GM18951 (cell line): Measurements from ENCODE around the gene IMMP2L.

ENCODE experiments used
- POLR2A ChIP-seq: IDR thresholded peaks from 4 replicates; pipeline ENCODE4 v1.6.1; 2011; ENCODE audit warnings: mild to moderate bottlenecking; ENCODE audit not compliant: insufficient read length, insufficient read depth; ENCODE audit errors: extremely low read depth
- in situ Hi-C: fragments of 300-500 bp; cut with MboI; formaldehyde crosslinking; loops from one replicate; pipeline ENCODE4 v1.12.0; 2022; ENCODE audit warnings: low sequenced_read_pairs, mixed read lengths, inconsistent platforms; ENCODE audit not compliant: unreplicated experiment

The IMMP2L gene

DNA sequence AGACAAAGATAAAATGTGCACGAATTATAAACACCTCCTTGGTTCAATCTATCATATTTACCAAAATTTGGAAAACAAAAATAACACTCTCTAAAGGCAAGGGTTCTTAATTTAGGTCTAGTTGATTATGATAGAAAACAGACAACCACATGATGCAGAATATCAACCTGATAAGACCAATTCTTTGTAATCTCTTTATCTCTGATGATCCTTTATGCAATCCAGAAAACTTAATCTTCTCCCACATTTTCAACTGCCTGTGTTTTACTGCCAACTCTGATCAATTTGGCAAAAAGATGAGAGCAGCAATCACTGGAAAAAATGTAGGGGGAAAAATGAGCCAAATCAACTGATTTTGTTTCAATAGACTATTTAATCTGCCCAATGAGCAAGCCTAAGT lies 322.9 kb downstream of the IMMP2L start:
- no peak for TF ChIP-seq POLR2A
- in situ Hi-C loops = no loop called here

DNA sequence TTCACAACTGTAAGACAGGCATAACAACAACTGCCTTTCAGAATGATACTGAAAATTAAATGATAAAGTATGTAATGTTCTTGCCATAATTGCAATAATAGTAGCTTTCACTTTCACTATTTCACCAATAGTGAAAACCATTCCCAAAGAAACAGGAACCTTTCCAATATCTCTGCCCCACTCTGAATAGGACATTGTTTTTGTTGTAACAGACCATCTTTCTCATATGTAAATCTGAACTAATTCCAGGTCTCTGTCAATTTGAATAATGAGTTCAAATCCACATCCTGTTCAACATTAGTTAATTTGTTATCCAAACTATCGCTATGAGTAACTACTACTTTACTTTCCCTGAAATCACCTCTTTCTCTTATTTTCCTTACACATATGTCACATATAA lies 323.4 kb downstream of the IMMP2L start:
- no peak for TF ChIP-seq POLR2A
- in situ Hi-C loops = no loop called here

DNA sequence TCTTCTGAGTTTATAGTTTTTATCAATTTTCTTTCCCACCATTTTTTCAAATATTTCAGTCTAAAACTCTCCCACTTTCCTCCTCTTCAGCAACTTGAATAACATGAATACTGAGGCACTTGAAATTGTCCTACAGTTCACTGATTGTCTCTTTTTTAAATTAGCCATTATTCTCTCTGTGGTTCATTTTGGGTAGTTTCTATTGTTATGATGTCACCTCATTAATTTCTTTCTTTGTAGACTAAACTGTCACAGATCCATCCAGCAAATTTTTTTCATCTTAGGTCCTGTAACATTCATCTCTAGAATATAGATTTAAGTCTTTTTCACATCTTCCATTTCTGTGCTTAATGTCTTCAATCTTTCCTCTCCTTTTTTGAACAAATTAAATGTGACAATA lies 326.6 kb downstream of the IMMP2L start:
- in situ Hi-C loops = no loop called here
- TF ChIP-seq POLR2A = no peak

DNA sequence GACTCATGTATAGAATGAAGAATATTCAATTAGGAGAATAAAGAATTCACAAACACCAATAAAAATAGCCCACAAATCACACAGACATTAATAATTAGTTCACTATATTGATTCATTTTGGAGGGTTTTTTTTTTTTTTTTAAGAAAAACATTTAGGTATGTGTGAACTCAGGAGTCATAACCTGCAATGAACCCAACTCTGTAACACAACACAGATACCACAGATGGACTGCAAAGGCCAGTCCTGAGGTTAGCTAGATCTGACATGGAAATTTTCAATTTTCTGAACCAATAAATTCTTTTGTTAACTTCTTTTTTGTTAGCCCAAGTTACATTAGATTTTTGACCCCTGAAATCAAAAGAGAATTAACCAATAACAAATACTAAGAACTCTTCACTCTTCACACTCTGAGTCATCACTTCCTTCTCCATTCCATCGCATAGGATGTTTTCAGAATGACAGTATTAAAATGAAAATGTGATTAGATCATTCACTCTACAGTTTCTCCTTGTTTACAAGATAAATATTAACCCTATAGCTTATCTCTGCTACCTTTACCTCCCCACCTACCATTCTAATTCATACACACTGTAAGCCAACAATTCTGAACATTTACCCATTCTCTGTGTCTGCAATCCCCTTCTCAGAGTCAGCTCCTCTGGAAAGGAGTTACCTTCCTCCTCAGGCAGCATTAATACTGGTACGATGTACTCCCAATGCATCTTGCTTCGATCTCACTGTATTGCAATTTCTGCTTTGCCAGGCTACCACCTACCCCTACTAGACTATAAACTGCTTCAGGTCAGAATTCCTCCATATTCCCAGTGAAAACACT lies 329.8 kb downstream of the IMMP2L start:
- in situ Hi-C loops = no loop called here
- no peak for TF ChIP-seq POLR2A

DNA sequence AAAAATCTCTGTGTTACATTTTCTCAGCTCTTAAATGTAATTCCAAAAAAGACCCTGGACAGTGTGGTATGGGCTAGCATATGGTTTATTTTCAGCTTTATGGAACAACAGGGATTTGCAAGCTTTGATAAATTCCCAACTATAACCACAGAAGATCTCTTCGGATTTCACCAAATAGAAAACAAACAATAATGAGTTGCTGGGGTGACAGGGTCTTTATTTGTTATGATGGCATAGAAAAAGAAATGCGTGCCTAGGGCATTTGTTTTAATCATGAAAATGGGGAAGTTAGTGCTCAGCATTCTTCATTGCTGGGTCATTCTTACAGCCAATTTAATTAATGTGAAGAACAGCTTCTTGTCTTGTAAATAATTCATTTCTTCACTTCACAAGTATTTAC lies 332.4 kb downstream of the IMMP2L start:
- TF ChIP-seq POLR2A = no peak
- in situ Hi-C loops = no loop called here

DNA sequence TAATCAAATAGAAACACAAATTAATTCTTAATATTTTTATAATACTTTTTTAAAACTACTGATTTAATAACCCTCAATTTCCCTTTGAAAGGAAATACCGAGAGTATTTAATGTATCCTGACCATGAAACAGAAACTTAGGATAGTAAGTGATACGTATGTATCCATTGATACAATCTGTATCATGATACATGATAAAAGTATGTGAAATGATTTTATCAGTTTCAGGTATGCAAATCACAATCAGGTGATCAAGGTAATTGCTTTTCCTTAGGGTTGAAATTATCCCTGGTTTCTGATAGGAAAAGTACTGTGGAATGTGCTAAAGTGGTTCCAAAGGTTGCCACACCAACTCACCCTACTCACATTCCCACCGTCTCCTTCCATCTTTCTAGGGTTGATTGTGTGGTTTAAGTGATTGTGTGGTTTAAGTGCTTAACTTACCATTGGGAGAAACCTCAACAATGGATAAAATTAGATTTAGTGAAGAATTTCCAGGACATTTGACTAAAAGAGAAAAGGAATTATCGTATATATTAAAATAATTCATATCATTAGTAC lies 333.0 kb downstream of the IMMP2L start:
- TF ChIP-seq POLR2A = no peak
- in situ Hi-C loops = no loop called here

DNA sequence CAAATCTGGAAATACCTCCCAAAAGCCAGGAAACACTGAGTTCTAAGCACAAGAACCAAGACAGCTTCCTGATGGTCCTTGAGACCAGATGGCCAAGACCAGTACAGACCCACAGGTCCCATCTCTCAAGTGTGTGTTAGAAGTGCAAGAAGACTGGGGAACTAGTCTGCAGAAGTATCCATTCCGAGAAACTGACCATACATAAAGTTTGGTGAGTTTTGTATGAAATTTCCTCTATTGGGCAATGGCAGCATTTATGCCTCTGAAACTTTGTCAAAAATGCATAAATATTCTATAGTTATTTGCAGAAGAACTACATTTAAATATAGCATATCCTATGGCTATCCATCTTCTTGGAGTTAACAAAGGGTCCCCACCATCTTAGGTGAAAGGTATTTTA lies 333.9 kb downstream of the IMMP2L start:
- no peak for TF ChIP-seq POLR2A
- in situ Hi-C loops = no loop called here

DNA sequence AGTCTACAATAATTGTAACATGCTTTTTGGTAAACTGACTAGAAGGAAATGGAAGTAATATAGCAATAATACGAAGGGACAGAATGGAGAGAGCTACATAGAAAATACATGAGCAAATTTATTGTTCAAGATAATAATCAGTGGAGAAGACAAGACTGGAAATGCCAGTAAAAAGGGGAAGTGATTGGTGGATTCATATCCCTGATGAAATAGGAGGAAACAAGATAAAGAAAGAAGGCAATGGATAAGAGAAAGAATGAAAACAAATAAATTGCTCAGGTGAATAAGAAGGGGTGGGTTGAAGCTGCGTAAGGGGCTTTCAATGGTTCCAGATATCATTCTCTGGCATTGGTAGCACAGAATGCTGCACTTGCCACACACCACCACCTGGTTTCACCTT lies 335.5 kb downstream of the IMMP2L start:
- TF ChIP-seq POLR2A = no peak

DNA sequence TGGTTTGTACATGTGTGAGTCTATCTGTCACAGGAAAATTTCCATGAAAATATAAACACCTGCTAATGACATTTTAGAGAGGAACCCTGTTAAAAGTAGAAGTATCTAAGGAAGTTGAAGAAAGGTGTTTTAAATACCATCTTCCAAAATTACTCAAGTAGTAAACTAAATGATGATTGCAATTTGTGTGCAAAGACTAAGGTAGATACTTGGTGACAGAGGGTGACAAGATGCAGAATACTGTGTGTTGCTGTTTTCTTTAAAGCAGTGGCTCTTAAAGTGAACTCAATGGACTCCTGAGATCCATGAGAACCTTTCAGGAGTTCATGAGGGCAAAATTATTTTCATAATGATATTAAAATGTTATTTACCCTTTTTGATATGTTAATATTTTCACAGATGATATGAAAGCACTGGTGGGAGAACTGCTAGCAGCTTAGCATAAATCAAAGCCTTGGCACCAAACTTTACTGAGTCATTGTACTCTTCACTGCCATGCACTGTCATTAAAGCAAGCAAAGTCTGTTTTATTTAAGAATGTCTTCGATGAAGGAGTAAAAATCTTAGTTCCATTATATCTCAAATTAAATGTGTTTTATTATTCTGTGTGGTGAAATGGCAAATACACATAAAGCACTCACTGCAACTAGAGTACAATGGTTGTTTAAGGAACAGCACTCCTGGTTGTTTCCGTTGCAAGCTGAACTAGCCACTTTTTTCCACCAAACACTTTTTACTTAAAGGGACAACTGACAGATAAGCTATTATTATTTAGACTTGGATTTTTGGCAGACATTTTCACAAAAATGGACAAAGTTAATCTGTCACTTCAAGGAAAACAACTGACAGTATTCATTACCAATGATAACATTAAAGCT lies 337.7 kb downstream of the IMMP2L start:
- no peak for TF ChIP-seq POLR2A
- in situ Hi-C loops = no loop called here

More for the DNA sequence above, 335.5 kb downstream of the IMMP2L start:
- in situ Hi-C loops = no loop called here

DNA sequence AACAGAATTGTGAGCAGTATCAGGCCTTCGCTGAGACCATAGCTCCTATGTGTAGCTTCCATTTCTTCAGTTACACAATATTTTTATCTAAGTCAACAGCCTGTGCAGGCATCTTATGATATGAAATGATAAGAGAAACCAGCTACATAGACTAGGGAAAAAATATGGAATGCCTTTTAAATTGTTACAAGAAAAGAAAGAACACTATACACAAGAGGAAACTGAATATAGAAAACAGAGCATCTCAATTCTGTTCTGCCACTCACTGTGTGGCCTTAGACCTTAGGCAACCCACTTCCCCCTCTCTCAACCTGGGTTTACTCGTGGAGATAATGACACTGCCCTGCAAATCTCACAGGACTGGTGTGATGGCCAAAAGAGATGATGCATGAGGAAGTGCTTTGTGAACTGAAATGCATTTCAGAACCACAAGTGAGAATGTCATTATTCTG lies 338.5 kb downstream of the IMMP2L start:
- no peak for TF ChIP-seq POLR2A
- in situ Hi-C loops = no loop called here

DNA sequence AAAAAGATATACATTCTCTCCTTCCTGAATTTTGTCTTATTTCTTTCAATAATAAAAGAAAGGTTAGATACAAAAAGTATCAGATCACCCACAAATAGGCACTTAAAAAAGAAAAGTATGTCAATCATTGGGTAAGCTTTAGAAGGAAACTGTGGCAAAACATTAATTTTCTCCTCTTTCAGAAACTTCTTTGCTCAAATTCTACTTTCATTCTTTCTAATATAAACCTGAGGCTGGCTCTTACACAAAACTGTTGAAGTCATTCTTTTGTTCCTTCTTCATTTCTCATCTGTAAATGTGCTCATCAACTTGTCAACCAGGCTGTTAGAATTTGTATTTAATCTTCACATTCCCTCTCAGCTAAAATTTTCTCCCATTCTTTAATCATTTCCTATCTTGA lies 346.7 kb downstream of the IMMP2L start:
- TF ChIP-seq POLR2A = no peak
- in situ Hi-C loops = loop anchor here (5.0 kb wide), 1 partner anchor 267 kb away; no protein-coding TSS in a partner anchor

DNA sequence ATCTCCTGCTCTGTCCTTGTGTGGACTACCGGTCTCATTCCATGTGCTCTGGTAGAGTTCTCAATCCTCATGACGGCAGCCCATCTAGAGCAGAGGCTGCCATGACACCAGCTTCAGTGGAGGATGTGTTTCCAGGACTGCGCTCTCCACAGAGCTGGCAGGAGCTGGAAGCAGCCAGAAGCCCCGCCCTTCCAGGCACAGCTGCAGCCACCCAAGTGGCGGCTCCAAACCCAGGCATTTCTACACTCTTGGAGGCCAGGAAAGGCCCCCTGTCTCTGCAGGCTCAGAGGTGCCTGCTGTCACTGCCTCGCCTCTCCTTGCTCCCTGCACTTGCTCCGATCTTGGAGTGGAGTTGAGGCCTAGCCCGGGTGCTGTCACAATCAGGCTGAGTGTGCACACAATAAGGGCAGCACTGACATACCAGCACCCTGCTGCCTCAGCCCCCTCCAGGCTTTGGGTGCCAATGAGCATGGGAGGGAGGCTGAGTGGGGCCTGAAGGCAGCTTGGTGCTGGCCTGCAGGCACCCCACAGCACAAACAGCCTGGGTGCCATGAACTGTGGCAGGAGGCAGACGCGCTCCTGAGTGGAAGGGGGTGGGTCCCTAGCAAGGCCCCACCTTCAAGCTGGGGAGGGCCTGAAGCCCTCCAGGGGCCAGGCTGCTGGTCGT lies 349.3 kb downstream of the IMMP2L start:
- in situ Hi-C loops = no loop called here
- no peak for TF ChIP-seq POLR2A

DNA sequence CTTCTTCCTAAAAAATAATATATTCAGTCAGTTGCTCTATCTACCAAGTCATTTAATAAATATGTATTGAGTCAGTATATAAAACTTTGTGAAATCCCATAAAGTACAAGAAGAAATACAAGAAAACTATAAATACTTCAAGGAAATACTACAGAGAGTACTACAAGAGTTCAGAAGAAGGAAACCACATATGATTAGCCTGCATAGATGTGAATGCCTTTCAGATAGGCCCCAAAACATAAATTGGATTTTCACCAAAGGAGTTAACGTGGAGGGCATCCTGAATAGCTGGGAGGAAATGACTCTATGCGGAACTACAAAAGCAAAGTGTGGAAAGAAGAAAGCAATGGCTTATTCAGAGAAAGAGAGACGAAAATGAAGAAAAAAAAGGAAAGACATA lies 351.3 kb downstream of the IMMP2L start:
- in situ Hi-C loops = no loop called here
- no peak for TF ChIP-seq POLR2A
